ENCODE data around the gene APH1A. TPM values are rescaled to one million over a fixed set of nuclear protein-coding genes. Genes with fewer than 3 reads are reported as not detected.

The APH1A gene
- 120 to 133 TPM (median 130 TPM) in 5 replicates for total RNA-seq (2022; extraction: Qiagen RNA extraction)

GRCh38 chr1:150268705-150269403 is at the start of gene APH1A:
Gene APH1A (minus strand): TSS chr1:150269016. CDS start chr1:150268810, 206 bp downstream.

GRCh38 chr1:150293433-150294253 is 24.8 kb upstream of the APH1A start, which contains the start of gene MRPS21:
Gene MRPS21 (plus strand): TSS chr1:150293861. CDS start chr1:150294367, 506 bp downstream.

GRCh38 chr1:150281758-150282557 is 13.1 kb upstream of the APH1A start, which contains the start of gene CIART:
Gene CIART (plus strand): TSS chr1:150282554. CDS start chr1:150283268, 714 bp downstream.

GRCh38 chr1:150257624-150258585 is 10.9 kb downstream of the APH1A start, which contains the start of gene CA14:
Gene CA14 (plus strand): TSS chr1:150257774. CDS start chr1:150258129, 355 bp downstream.

GRCh38 chr1:150235852-150236613 is 32.8 kb downstream of the APH1A start, which contains the start of gene ANP32E:
Gene ANP32E (minus strand): TSS chr1:150236112. CDS start chr1:150235786, 326 bp downstream.

Other genes starting within 250 kb of the APH1A start
- gene VPS45, start 201.2 kb downstream of the APH1A start, total RNA-seq (2022; extraction: Qiagen RNA extraction), result 13.9 to 18.6 TPM (median 16.3 TPM) in 5 replicates
- gene PLEKHO1, start 119.1 kb downstream of the APH1A start, total RNA-seq (2022; extraction: Qiagen RNA extraction), result 4.8 to 6.8 TPM (median 6.4 TPM) in 5 replicates
- 34.9 to 55.1 TPM (median 45.3 TPM) in 5 replicates for gene ANP32E, start 32.9 kb downstream of the APH1A start, total RNA-seq (2022; extraction: Qiagen RNA extraction)
- gene CA14, start 11.2 kb downstream of the APH1A start, total RNA-seq (2022; extraction: Qiagen RNA extraction), result 0.10 TPM in 1 of 5 replicates, not detected in the others
- gene C1orf54, start 3.8 kb upstream of the APH1A start, total RNA-seq (2022; extraction: Qiagen RNA extraction), result 0.22 to 0.63 TPM (median 0.27 TPM) in 4 of 5 replicates, not detected in the other
- 1.9 to 3.3 TPM (median 2.5 TPM) in 5 replicates for gene CIART, start 13.5 kb upstream of the APH1A start, total RNA-seq (2022; extraction: Qiagen RNA extraction)
- gene MRPS21, start 24.8 kb upstream of the APH1A start, total RNA-seq (2022; extraction: Qiagen RNA extraction), result 79.1 to 106 TPM (median 83.4 TPM) in 5 replicates
- gene PRPF3, start 52.5 kb upstream of the APH1A start, total RNA-seq (2022; extraction: Qiagen RNA extraction), result 49.7 to 59.9 TPM (median 55.0 TPM) in 5 replicates
- gene RPRD2, start 95.1 kb upstream of the APH1A start, total RNA-seq (2022; extraction: Qiagen RNA extraction), result 11.3 to 18.1 TPM (median 16.4 TPM) in 5 replicates
- 21.5 to 25.3 TPM (median 24.1 TPM) in 5 replicates for gene TARS2, start 218.4 kb upstream of the APH1A start, total RNA-seq (2022; extraction: Qiagen RNA extraction)
- gene ECM1, start 239.1 kb upstream of the APH1A start, total RNA-seq (2022; extraction: Qiagen RNA extraction), result 1.1 to 2.4 TPM (median 1.5 TPM) in 5 replicates
- 0.19 to 0.24 TPM in 2 of 5 replicates, not detected in the others for gene FALEC, start 246.7 kb upstream of the APH1A start, total RNA-seq (2022; extraction: Qiagen RNA extraction)